SK-N-MC (cell line): ENCODE results near the gene RECK.

Source experiments
- EZH2 ChIP-seq: fragments of 200-600 bp; sonication (generic); IDR thresholded peaks from one replicate; pipeline ENCODE4 v1.6.1; 2017; ENCODE audit warnings: antibody characterized with exemption
- POLR2AphosphoS5 ChIP-seq: IDR thresholded peaks from 2 replicates; pipeline ENCODE4 v1.6.1; 2012; ENCODE audit warnings: mild to moderate bottlenecking, low read depth, low read length, borderline replicate concordance

- TF ChIP-seq POLR2AphosphoS5 (no peak), EZH2 (no peak)
Measured at GRCh38 chr9:36056896-36057295, 20.2 kb downstream of the RECK start.
